HCT116 (cell line): ENCODE measurements around the gene ALDH1L1. TPM values are rescaled to one million over a fixed set of nuclear protein-coding genes. Genes with fewer than 3 reads are reported as not detected.

Experiments used
- ATAC-seq: fragments of 200-7000 bp; cut with Tn5 transposase; 2 replicates; pipeline ENCODE4 v1.9.1; 2020; ENCODE audit warnings: mild to moderate bottlenecking, moderate library complexity
- BruUV-seq: library from RNA; stranded (reverse); fragments of 400-500 nt; replicated peaks from 2 replicates; lab custom pipeline; 2021; lab: Mats Ljungman, UMichigan
- CTCF ChIA-PET: fragments of 300-600 bp; sonication (Branson Sonifier 250); formaldehyde crosslinking; loops from one replicate; lab custom pipeline; 2021; ENCODE audit warnings: antibody characterized with exemption; lab: Charles Lee
- POLR2A ChIA-PET: fragments of 300-600, 350-600 bp; sonication (Branson Sonifier 250); formaldehyde crosslinking; loops from one replicate; lab custom pipeline; 2021; ENCODE audit warnings: antibody characterized with exemption; lab: Charles Lee
- RAD21 ChIA-PET, 2 experiments: fragments of 300-600 bp; sonication (Branson Sonifier 250); formaldehyde crosslinking; loops; one replicate each; lab custom pipeline; 2023; ENCODE audit warnings: low total read pairs in 2 of 2; ENCODE audit not compliant: uncharacterized antibody in 2 of 2, unreplicated experiment in 2 of 2, low non-redundant PET in 1 of 2; lab: Charles Lee
- DNase-seq: peaks from one replicate; pipeline ENCODE4 v3.0.0-alpha.2; 2010; ENCODE audit warnings: low read depth, low spot score
- H2AFZ ChIP-seq: fragments of 200-600 bp; shearing (Covaris generic), sonication (generic); 2 replicates; pipeline ENCODE4 v1.6.1; 2017; ENCODE audit warnings: low read depth, mixed run types, mixed read lengths, antibody characterized with exemption, low read length; ENCODE audit not compliant: poor library complexity, severe bottlenecking
- H3K27ac ChIP-seq: 2 replicates; pipeline ENCODE4 v1.5.1; 2012; ENCODE audit warnings: low read depth, low read length
- H3K27me3 ChIP-seq: fragments of 200-600 bp; sonication (generic); 2 replicates; pipeline ENCODE4 v1.6.1; 2016; ENCODE audit warnings: mixed run types, low read length, mixed read lengths; ENCODE audit not compliant: insufficient read depth
- H3K36me3 ChIP-seq, 2 experiments: fragments of 200-500 bp in 1 of 2; fragments of 200-600 bp in 1 of 2; sonication (Bioruptor generic) in 1 of 2; sonication (generic) in 1 of 2; 2 replicates each; pipeline versions ENCODE4 v1.5.1 to v1.6.1; 2014 to 2016; ENCODE audit warnings: low read length in 2 of 2, inconsistent platforms in 1 of 2, mixed read lengths in 1 of 2, mixed run types in 1 of 2; ENCODE audit not compliant: insufficient read depth in 2 of 2, control insufficient read depth in 1 of 2
- H3K4me1 ChIP-seq, 2 experiments: fragments of 200-600 bp in 1 of 2; sonication (generic) in 1 of 2; 2 replicates each; pipeline versions ENCODE4 v1.5.1 to v1.6.1; 2012 to 2017; ENCODE audit warnings: low read length in 2 of 2, inconsistent platforms in 1 of 2, mild to moderate bottlenecking in 1 of 2, mixed read lengths in 1 of 2, mixed run types in 1 of 2, moderate library complexity in 1 of 2; ENCODE audit not compliant: insufficient read depth in 2 of 2, control insufficient read depth in 1 of 2
- H3K4me2 ChIP-seq: fragments of 200-600 bp; sonication (generic); 2 replicates; pipeline ENCODE4 v1.6.1; 2017; ENCODE audit warnings: mixed run types, low read length, mixed read lengths
- H3K4me3 ChIP-seq, 2 experiments: fragments of 200-600 bp in 1 of 2; sonication (generic) in 1 of 2; replicated peaks in 1 of 2; 2 replicates each; pipeline ENCODE4 v1.5.1; 2011 to 2016; ENCODE audit warnings: low read length in 2 of 2, control low read depth in 1 of 2, low read depth in 1 of 2, mild to moderate bottlenecking in 1 of 2, mixed read lengths in 1 of 2, mixed run types in 1 of 2
- H3K79me2 ChIP-seq: fragments of 200-600 bp; sonication (generic); 2 replicates; pipeline ENCODE4 v1.6.1; 2017; ENCODE audit warnings: mild to moderate bottlenecking, mixed run types, low read length, moderate library complexity, mixed read lengths; ENCODE audit not compliant: insufficient read depth
- H3K9ac ChIP-seq: fragments of 200-600 bp; sonication (generic); 2 replicates; pipeline ENCODE4 v1.6.1; 2016; ENCODE audit warnings: low read length, mixed read lengths
- H3K9me2 ChIP-seq: fragments of 200-600 bp; sonication (generic), shearing (Covaris generic); 2 replicates; pipeline ENCODE4 v1.6.1; 2017; ENCODE audit warnings: mixed run types, mild to moderate bottlenecking, moderate library complexity; ENCODE audit not compliant: insufficient read depth
- H3K9me3 ChIP-seq, 2 experiments: fragments of 200-500 bp in 1 of 2; fragments of 200-600 bp in 1 of 2; sonication (Bioruptor generic) in 1 of 2; sonication (generic) in 1 of 2; 2 replicates each; pipeline ENCODE4 v1.6.1; 2014 to 2017; ENCODE audit warnings: low read length in 2 of 2, mixed read lengths in 2 of 2, inconsistent platforms in 1 of 2, low read depth in 1 of 2, mild to moderate bottlenecking in 1 of 2, mixed run types in 1 of 2, moderate library complexity in 1 of 2; ENCODE audit not compliant: control insufficient read depth in 1 of 2, insufficient read depth in 1 of 2
- H4K20me1 ChIP-seq: fragments of 200-600 bp; sonication (generic), shearing (Covaris generic); 2 replicates; pipeline ENCODE4 v1.6.1; 2017; ENCODE audit warnings: mixed run types, mild to moderate bottlenecking, moderate library complexity; ENCODE audit not compliant: insufficient read depth
- ATF3 ChIP-seq: IDR thresholded peaks from 2 replicates; pipeline ENCODE4 v1.6.1; 2012
- CBX3 ChIP-seq: IDR thresholded peaks from 2 replicates; pipeline ENCODE4 v1.6.1; 2012; ENCODE audit warnings: low read depth
- EZH2 ChIP-seq: fragments of 200-600 bp; sonication (generic); IDR thresholded peaks from 2 replicates; pipeline ENCODE4 v1.6.1; 2017; ENCODE audit warnings: antibody characterized with exemption, mixed run types
- EZH2phosphoT487 ChIP-seq: fragments of 200-600 bp; IDR thresholded peaks from 2 replicates; pipeline ENCODE4 v1.6.1; 2018; ENCODE audit warnings: antibody characterized with exemption, borderline replicate concordance
- FOSL1 ChIP-seq: IDR thresholded peaks from 2 replicates; pipeline ENCODE4 v1.6.1; 2012; ENCODE audit warnings: low read depth
- MAX ChIP-seq: IDR thresholded peaks from 2 replicates; pipeline ENCODE4 v1.6.1; 2012
- POLR2A ChIP-seq: IDR thresholded peaks from 2 replicates; pipeline ENCODE4 v1.7.0; 2011; ENCODE audit warnings: borderline replicate concordance; ENCODE audit not compliant: insufficient read depth, insufficient read length; ENCODE audit errors: extremely low read depth
- REST ChIP-seq: IDR thresholded peaks from 2 replicates; pipeline ENCODE4 v1.6.1; 2012; ENCODE audit warnings: low read depth
- SIN3A ChIP-seq: IDR thresholded peaks from 2 replicates; pipeline ENCODE4 v1.6.1; 2012; ENCODE audit warnings: low read depth
- SP1 ChIP-seq: IDR thresholded peaks from 2 replicates; pipeline ENCODE4 v1.6.1; 2012; ENCODE audit warnings: low read depth
- TCF7L2 ChIP-seq: IDR thresholded peaks from 2 replicates; pipeline ENCODE4 v1.7.0; 2011; ENCODE audit warnings: borderline replicate concordance, inconsistent platforms; ENCODE audit not compliant: insufficient read depth, insufficient read length; ENCODE audit errors: extremely low read depth
- ZNF274 ChIP-seq: fragments of 200-500 bp; sonication (Bioruptor generic); IDR thresholded peaks from 2 replicates; pipeline ENCODE4 v1.6.1; 2014; ENCODE audit warnings: mild to moderate bottlenecking, low read depth, low read length, inconsistent platforms
- intact Hi-C: fragments of 100-400 bp; cut with micrococcal nuclease; formaldehyde crosslinking; loops from 2 replicates; pipeline ENCODE4 v1.10.0; 2022
- total RNA-seq: library from RNA; stranded (reverse); gene quantifications from one replicate; pipeline ENCODE4 v1.2.1, GENCODE V29; 2021; ENCODE audit not compliant: unreplicated experiment
- TF ChIP-seq, protein P1 (sequence below), 3 experiments: fragments of 200-600 bp in 1 of 3; sonication (generic) in 1 of 3; IDR thresholded peaks in 2 of 3; conservative IDR thresholded peaks in 1 of 3; 2 replicates each; pipeline ENCODE4 v1.5.1; 2012 to 2017; ENCODE audit warnings: low read depth in 2 of 3, low read length in 2 of 3, antibody characterized with exemption in 1 of 3, borderline replicate concordance in 1 of 3, control low read depth in 1 of 3, mild to moderate bottlenecking in 1 of 3, mixed read lengths in 1 of 3, mixed run types in 1 of 3, moderate library complexity in 1 of 3; ENCODE audit not compliant: insufficient read depth in 1 of 3

ALDH1L1 gene
- total RNA-seq, 1 experiment from 2014 or later = 0.81 TPM

DNA sequence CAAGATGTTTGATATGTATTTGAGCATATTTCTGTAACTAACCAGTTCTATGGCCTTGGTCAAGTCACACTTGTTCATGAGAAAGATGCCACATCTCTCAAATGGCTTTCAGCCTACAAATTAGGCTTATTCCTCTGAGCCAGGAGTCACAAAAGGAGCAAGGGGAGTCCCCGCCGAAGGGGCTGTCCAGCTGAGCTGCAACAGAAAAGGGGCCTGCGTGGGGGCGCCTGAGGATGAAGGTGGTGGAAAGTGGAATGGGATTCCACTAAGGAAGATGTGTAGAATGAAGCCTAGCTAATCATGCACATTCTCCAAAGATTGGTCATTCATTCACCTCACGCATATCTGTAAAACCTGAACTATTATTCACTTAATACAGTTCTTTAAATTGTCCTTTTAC, 19.1 kb downstream of the ALDH1L1 start:
- no TSS peak for BruUV-seq
- H3K9me2 ChIP-seq = no peaks in the 10 kb centered on the region
- RAD21 ChIA-PET = no interaction called here
- H3K36me3 ChIP-seq = no peaks in the 10 kb centered on the region
- POLR2A ChIA-PET = no interaction called here
- DNase-seq (no peak), ATAC-seq (no peak)
- no peak overlapping the region for H3K4me3 ChIP-seq
- no peaks in the 10 kb centered on the region for H3K79me2 ChIP-seq
- no peaks in the 10 kb centered on the region for H3K4me1 ChIP-seq
- no peak overlapping the region for H3K9ac ChIP-seq
- H4K20me1 ChIP-seq = no peaks in the 10 kb centered on the region
- no peak overlapping the region for H3K27ac ChIP-seq
- CTCF ChIA-PET = no interaction called here
- H3K9me3 ChIP-seq = no peaks in the 10 kb centered on the region
- intact Hi-C loops = no loop called here
- H3K27me3 ChIP-seq = no peaks in the 10 kb centered on the region
- TF ChIP-seq EZH2 (no peak), POLR2A (no peak), REST (no peak), SIN3A (no peak), TCF7L2 (no peak), FOSL1 (no peak), ATF3 (no peak), ZNF274 (no peak), SP1 (no peak), CBX3 (no peak), MAX (no peak), EZH2phosphoT487 (no peak)
- TF ChIP-seq, protein P1, sequence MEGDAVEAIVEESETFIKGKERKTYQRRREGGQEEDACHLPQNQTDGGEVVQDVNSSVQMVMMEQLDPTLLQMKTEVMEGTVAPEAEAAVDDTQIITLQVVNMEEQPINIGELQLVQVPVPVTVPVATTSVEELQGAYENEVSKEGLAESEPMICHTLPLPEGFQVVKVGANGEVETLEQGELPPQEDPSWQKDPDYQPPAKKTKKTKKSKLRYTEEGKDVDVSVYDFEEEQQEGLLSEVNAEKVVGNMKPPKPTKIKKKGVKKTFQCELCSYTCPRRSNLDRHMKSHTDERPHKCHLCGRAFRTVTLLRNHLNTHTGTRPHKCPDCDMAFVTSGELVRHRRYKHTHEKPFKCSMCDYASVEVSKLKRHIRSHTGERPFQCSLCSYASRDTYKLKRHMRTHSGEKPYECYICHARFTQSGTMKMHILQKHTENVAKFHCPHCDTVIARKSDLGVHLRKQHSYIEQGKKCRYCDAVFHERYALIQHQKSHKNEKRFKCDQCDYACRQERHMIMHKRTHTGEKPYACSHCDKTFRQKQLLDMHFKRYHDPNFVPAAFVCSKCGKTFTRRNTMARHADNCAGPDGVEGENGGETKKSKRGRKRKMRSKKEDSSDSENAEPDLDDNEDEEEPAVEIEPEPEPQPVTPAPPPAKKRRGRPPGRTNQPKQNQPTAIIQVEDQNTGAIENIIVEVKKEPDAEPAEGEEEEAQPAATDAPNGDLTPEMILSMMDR (IDR thresholded peaks at IDR 0.05 in 2 of 3, conservative IDR thresholded peaks at IDR 0.05 in 1 of 3; ENCODE audit: borderline replicate concordance in 1 of 3, insufficient read depth in 1 of 3, low read depth in 2 of 3, low read length in 2 of 3) = no peak
- H2AFZ ChIP-seq = no peak overlapping the region
- H3K4me2 ChIP-seq = no peak overlapping the region
